Measurements from ENCODE around the gene FLT3. TPM values are rescaled to one million over a fixed set of nuclear protein-coding genes. Genes with fewer than 3 reads are reported as not detected.
A peak's percentile ranks its signal among the peaks of the same experiment; 100 is the strongest.

Gene FLT3
- total and polyA plus RNA-seq, 10 donors: 1.0 to 10.1 (median 4.2) TPM

DNA sequence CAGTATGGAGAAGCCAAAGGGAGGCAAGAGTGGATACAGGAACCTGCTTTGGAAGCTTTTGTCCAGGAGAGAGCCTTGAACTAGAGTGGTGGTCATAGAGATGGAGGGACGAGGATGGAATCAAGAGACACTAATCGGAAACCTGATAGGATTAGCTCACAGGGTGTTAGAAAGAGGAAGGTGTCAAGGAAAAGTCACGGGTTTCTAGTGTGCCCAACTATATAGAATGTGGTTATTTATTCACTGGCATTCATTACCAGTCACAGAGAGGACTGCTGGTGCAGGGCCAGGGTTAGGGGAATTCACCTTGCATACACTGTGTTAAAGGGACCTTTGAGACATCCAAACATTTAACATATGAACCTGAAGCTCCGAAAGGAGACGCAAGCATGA, 68.5 kb downstream of the FLT3 start:
- Histone ChIP-seq H3K27me3 (replicated peaks in 1 of 7) (no peaks in the 10 kb centered on the region), H3K4me3 (no peak overlapping the region), H3K27ac (peak overlapping the region in 3 of 8 donors; percentile 48 to 56 (median 53)), H3K9me3 (no peaks in the 10 kb centered on the region), H3K4me1 (peaks cover 0 to 23% (median 11%) of the 10 kb centered on the region in 6 donors), H3K36me3 (no peaks in the 10 kb centered on the region)
- no peak for DNase-seq
- TF ChIP-seq POLR2A (IDR thresholded peaks at IDR 0.05): no peak
- intact Hi-C loops (cut with DNase I; ENCODE audit: low total_unique reads): no loop called here
- WGBS, 5 donors: 51 to 81% (median 64%) methylated on average over 5 of the region's 5 CpGs

DNA sequence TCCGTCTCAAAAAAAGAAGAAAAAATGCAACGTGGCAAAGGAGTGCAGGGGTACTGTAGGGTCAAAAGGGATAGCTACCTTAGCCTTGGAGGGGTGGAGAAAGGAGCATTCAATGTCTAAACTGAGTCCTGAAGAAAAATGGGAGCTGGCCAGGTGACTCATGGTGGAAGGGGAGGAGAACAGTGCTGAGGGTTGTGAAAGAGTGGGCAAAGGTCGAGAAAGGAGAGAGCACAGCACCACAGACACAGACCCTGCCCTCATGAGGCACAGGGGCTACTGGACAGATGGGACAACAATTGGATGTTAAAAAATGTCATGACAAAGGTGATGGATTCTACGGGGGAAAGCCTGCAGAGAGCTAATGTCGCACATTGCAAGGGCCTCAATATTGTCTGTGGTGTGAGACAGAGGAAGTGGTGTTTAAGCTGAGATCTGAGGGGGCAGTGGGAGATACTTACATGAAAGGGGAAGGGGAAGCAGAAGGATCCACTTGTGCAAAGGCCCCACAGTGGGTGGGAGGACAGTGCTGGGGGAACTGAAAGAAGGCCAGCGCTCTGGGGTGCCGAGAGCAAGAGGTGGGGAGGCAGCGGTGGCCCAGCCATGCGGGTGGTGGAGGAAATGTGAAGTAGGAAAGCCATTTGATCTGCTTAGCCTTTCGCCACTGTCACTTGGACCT, 69.0 kb downstream of the FLT3 start:
- no peak overlapping the region for H3K4me3 ChIP-seq
- H3K27me3 ChIP-seq (replicated peaks in 1 of 7): no peaks in the 10 kb centered on the region
- intact Hi-C loops (cut with DNase I; ENCODE audit: low total_unique reads): no loop called here
- H3K4me1 ChIP-seq: peaks cover 0 to 23% (median 11%) of the 10 kb centered on the region in 6 donors
- WGBS, 5 donors: 46 to 53% (median 49%) methylated on average over 10 of the region's 10 CpGs
- H3K36me3 ChIP-seq: no peaks in the 10 kb centered on the region
- peak; percentile 84 for DNase-seq
- H3K9me3 ChIP-seq: no peaks in the 10 kb centered on the region
- H3K27ac ChIP-seq: peak overlapping the region in 3 of 8 donors; percentile 48 to 56 (median 53)
- TF ChIP-seq POLR2AphosphoS5 (IDR thresholded peaks at IDR 0.05) (peak; percentile 27 to 48 (median 28)), POLR2A (IDR thresholded peaks at IDR 0.05) (no peak)

DNA sequence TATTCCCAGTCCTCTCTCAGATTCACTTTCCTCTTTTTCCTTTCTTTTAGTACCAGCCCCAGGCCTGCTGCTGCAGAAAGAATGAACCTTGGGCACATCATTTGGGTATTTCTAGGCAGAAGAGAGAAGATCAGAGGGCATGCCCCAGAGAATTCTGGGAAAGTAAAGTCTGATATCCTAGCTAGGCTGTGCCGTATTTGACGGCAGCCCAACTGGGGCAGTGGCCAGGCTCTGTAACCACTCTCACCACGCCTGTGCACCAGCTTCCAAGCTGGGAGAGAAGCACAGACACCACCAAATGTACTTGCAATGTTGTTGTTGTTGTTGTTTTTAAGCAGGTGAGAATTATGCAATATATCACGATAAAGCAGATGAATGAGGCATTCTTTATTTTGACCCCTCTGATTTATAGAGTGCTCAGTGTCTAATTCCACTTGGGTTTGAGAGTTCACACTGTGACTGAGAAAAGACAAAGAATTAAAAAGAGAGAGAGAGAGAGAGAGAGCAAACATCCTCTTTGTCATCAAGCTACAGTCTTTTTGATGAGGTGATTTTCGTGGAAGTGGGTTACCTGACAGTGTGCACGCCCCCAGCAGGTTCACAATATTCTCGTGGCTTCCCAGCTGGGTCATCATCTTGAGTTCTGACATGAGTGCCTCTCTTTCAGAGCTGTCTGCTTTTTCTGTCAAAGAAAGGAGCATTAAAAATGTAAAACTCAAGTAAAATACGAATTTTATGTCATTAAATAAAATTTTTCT, 72.6 kb downstream of the FLT3 start:
- H3K36me3 ChIP-seq: no peaks in the 10 kb centered on the region
- peaks cover 0 to 20% (median 12%) of the 10 kb centered on the region in 6 donors for H3K4me1 ChIP-seq
- H3K27ac ChIP-seq: no peak overlapping the region
- no peaks in the 10 kb centered on the region for H3K9me3 ChIP-seq
- no peak overlapping the region for H3K4me3 ChIP-seq
- H3K27me3 ChIP-seq (replicated peaks in 1 of 7): no peaks in the 10 kb centered on the region
- no peak for DNase-seq
- intact Hi-C loops (cut with DNase I; ENCODE audit: low total_unique reads): no loop called here
- no peak for TF ChIP-seq POLR2A (IDR thresholded peaks at IDR 0.05)
- TF ChIP-seq, protein P1, sequence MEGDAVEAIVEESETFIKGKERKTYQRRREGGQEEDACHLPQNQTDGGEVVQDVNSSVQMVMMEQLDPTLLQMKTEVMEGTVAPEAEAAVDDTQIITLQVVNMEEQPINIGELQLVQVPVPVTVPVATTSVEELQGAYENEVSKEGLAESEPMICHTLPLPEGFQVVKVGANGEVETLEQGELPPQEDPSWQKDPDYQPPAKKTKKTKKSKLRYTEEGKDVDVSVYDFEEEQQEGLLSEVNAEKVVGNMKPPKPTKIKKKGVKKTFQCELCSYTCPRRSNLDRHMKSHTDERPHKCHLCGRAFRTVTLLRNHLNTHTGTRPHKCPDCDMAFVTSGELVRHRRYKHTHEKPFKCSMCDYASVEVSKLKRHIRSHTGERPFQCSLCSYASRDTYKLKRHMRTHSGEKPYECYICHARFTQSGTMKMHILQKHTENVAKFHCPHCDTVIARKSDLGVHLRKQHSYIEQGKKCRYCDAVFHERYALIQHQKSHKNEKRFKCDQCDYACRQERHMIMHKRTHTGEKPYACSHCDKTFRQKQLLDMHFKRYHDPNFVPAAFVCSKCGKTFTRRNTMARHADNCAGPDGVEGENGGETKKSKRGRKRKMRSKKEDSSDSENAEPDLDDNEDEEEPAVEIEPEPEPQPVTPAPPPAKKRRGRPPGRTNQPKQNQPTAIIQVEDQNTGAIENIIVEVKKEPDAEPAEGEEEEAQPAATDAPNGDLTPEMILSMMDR (IDR thresholded peaks at IDR 0.05 in 8 of 11, conservative IDR thresholded peaks at IDR 0.05 in 3 of 11): no peak
- TF ChIP-seq POLR2AphosphoS5 (IDR thresholded peaks at IDR 0.05): no peak
- 77 to 81% (median 80%) methylated on average over 8 of the region's 8 CpGs for WGBS, 5 donors

DNA sequence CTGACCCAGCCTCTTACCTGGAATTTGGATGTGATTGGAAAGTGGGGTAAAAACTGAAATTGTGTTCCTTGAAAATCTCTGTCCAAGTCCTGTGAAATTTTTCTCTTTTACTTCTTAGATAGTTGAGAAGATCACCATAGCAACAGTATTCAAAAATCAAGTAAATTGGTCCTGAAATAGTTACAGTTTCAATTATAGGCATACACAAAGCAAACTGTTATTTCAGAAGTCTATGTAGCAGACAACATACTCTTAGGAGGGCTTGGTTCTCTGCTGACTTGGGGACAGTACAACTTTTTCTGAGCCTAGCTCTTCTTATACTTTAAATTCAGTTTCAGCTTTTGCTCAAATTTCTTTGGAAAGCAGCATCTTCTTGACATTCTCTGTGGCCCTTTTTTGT, 73.3 kb downstream of the FLT3 start:
- H3K36me3 ChIP-seq: no peaks in the 10 kb centered on the region
- peaks cover 0 to 17% (median 10%) of the 10 kb centered on the region in 6 donors for H3K4me1 ChIP-seq
- intact Hi-C loops (cut with DNase I; ENCODE audit: low total_unique reads): no loop called here
- no peak overlapping the region for H3K27ac ChIP-seq
- H3K9me3 ChIP-seq: no peaks in the 10 kb centered on the region
- no peak for DNase-seq
- no peak for TF ChIP-seq POLR2A (IDR thresholded peaks at IDR 0.05)
- TF ChIP-seq POLR2AphosphoS5 (IDR thresholded peaks at IDR 0.05): no peak
- TF ChIP-seq, protein P1 (IDR thresholded peaks at IDR 0.05 in 8 of 11, conservative IDR thresholded peaks at IDR 0.05 in 3 of 11): no peak
- no peaks in the 10 kb centered on the region for H3K27me3 ChIP-seq (replicated peaks in 1 of 7)
- H3K4me3 ChIP-seq: no peak overlapping the region

DNA sequence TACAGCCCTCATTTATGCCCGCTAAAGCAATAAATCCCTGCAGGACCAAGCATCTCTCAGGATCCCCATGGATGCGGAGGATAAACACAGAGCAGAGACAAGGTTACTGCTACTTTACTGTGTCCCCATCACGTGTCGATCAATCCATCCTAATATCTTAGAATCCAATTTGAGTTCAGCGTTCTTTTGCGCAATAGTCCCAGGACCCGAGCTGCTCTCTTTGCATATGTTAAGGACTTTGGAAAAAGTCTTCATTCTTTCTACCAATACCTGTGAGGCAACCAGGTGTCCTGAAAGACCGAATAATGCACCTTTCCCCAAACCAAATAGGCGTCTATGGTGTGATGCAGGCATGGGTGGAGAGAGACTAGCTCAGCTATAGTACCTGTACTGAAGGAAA, 73.9 kb downstream of the FLT3 start:
- Histone ChIP-seq H3K27ac (no peak overlapping the region), H3K27me3 (replicated peaks in 1 of 7) (no peaks in the 10 kb centered on the region), H3K4me1 (peaks cover 0 to 11% (median 4%) of the 10 kb centered on the region in 6 donors), H3K4me3 (no peak overlapping the region), H3K36me3 (no peaks in the 10 kb centered on the region), H3K9me3 (no peaks in the 10 kb centered on the region)
- TF ChIP-seq POLR2AphosphoS5 (IDR thresholded peaks at IDR 0.05): no peak
- intact Hi-C loops (cut with DNase I; ENCODE audit: low total_unique reads): no loop called here
- 91 to 96% (median 92%) methylated on average over 9 of the region's 9 CpGs for WGBS, 5 donors
- no peak for DNase-seq
